ENCODE measurements around the gene ZNF319.
A peak's percentile ranks its signal among the peaks of the same experiment; 100 is the strongest.
"Not testable (repeated sequence)": the region's sequence is repeated elsewhere in the genome, so short reads cannot be mapped to it uniquely, and the experiment has no call there.

ZNF319 gene

GRCh38 chr16:57997528-57998265 is 2.8 kb downstream of the ZNF319 start:
- no peak for DNase-seq (ENCODE audit: low read depth)

DNA sequence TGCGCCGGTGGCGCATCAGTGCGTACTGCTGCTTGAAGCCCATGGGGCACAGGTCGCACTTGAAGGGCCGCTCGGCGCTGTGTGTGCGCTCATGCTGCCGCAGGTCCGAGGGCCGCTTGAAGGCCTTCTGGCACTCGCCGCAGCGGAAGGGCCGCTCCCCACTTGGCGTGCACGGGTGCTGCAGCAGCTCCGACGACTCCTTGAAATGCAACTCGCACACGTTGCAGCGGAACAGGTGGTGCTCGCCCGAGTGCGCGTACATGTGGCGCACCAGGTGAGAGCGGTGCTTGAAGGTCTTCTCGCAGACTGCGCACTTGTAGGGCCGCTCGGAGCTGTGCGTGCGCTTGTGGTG is 3.3 kb downstream of the ZNF319 start:
- no peak for DNase-seq (ENCODE audit: low read depth)

GRCh38 chr16:57996406-57997175 is 3.9 kb downstream of the ZNF319 start:
- DNase-seq (ENCODE audit: low read depth), result no peak

DNA sequence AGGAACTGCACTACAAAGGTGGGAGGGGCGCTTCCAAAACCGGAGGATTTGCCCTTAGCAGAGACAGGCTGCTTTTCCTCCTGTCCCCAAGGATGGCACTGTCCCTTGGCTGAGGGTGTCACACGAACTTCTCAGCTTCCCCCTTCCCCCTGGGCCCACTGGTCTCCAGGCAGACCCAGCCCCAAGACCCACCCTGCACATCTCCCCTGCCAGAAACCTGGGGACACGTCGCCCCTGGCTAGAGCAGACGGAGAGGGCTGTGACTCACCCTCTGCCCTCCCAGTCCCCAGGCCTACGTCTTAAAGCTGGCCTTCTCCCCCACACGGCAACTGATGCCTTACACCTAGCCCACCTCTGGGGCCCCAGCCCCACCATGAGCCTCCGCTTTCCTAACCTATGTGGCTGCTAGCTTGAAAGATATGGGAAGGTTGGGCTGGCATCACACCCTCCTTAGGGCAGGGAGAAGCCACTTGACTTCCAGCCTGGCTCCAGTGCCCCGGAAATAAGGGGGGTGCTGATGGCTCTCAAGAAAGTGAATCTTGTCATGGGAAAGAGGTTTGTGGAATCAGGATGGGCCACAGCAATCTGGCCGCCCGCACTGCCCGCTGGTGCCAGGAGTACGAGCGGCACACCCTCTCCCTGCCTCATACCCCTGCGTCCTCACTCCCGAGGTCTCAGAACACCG is 4.6 kb downstream of the ZNF319 start:
- no peak for DNase-seq (ENCODE audit: low read depth)

DNA sequence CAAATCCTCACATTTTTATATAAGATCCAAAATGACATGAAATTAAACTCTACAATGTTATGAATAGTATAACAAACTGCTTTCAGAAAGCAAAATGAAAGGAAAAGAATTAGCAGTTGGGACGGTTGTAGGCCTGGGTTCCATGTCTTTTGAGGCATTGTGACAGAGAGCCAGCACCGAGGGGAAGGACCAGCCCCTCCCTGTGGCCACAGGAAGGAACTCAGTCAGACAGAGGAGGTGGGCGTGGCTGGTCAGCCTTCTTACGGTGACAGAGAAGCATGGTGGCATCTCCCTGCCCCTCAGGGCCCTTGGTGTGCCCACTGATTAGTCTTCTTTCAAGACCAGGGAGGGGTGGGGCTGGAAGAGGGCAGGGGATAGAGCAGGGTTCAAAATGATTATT is 5.7 kb downstream of the ZNF319 start:
- DNase-seq (ENCODE audit: low read depth), result no peak

GRCh38 chr16:57994361-57994760 is 6.1 kb downstream of the ZNF319 start:
- DNase-seq (ENCODE audit: low read depth), result no peak

DNA sequence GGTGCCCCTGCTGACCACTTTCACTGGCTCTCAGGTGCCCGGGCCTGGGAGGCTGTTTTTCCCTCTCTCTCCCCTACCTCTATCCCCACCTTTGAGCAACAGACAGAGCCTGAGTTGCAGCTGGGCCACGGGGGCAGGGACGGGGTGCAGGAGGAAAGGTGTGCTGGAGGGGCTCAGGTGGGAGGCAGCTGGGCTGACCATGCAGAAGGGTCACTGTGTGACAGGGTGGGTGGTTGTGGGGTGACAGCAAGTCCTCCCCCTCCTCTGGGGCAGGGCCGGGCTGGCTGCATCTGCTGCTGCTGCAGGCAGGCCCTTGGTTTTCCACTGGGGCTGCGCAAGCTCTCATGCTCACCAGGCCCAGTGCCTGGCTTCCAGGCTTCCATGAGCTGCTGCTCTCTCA is 6.6 kb downstream of the ZNF319 start:
- DNase-seq (ENCODE audit: low read depth), result no peak

DNA sequence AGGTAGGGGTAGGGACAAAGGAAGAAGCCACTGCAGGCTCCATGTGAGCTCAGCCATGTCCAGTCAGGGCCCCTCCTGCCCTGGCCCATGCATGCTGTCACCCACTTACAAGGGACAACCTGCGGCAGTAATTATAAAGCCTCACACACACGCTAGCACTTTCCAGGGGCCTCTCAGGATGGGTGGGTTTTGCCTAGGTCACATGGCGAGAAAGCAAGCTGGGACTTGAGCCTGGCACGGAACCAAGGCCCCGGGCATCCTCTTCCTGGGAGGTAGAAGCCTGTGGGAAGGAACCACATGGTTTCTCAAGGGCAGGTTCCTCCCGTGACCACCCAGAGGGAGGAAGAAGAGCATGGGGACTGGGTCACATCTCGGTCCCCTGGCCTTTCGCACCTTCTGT is 7.0 kb downstream of the ZNF319 start:
- DNase-seq (ENCODE audit: low read depth), result no peak

GRCh38 chr16:57992084-57992483 is 8.4 kb downstream of the ZNF319 start:
- DNase-seq (ENCODE audit: low read depth), result no peak

GRCh38 chr16:57991551-57992059 is 8.9 kb downstream of the ZNF319 start:
- DNase-seq (ENCODE audit: low read depth), result no peak

DNA sequence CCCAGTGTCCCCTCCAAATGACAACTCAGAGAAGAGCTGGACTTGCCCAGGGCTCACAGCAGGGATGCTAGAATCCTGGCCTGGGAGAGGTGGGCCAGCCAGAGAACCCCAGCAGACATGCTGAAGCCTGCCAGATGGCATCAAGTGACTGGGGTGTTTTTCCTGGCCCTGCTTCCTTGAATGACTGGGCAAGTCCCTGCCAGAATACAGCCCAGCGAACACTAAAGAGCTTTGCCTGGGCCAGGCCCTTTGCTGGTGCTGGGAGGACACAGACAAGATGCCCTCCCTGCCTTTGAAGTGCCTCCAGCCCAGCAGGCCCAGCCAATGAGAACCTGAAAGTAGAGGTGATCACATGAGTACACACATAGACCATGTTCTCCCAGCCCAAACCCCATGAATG is 11.5 kb downstream of the ZNF319 start:
- no peak for DNase-seq (ENCODE audit: low read depth)

GRCh38 chr16:57987441-57988177 is 12.9 kb downstream of the ZNF319 start:
- DNase-seq (ENCODE audit: low read depth), result no peak

DNA sequence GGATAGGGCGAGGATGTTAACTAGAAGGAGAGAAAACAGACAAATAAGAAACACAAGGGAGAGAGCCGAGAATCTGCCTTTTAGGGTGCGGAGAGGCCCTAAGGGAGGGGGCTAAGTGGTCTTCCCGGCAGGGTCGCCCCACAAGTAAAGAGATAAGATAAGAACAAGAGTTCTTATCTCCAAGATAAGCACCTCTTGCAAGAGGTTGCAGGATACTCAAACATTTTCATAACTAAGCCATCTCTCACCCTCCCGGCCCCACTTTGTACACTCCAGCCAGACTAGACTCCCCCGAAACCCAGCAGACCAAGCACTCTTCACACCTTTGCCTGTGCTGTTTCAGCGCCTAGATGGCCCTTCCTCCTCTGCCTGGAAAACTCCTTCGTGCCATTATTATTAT is 14.3 kb downstream of the ZNF319 start:
- no peak for DNase-seq (ENCODE audit: low read depth)

GRCh38 chr16:57985204-57986181 is 15.0 kb downstream of the ZNF319 start:
- no peak for DNase-seq (ENCODE audit: low read depth)

GRCh38 chr16:57984443-57985203 is 15.8 kb downstream of the ZNF319 start:
- DNase-seq (ENCODE audit: low read depth), result peak; percentile 82

GRCh38 chr16:57982385-57982784 is 18.1 kb downstream of the ZNF319 start:
- no peak for DNase-seq (ENCODE audit: low read depth)

DNA sequence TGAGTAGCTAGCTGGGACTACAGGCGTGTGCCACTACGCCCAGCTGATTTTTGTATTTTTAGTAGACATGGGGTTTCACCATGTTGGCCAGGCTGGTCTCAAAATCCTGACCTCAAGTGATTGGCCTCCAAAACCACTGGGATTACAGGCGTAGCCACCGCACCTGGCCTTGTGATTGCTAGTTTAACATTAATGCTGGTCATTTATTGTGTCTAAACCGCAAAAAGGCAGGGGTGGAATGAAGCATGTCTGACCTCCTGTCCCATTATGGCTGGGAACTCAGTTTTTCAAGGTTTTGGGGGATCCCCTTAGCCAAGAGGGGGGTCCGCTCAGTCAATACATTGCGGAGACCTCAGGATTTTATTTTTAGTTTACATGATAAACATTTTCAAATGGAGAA is 18.8 kb downstream of the ZNF319 start:
- DNase-seq (ENCODE audit: low read depth), result no peak

GRCh38 chr16:57979006-57979585 is 21.4 kb downstream of the ZNF319 start:
- no peak for DNase-seq (ENCODE audit: low read depth)

DNA sequence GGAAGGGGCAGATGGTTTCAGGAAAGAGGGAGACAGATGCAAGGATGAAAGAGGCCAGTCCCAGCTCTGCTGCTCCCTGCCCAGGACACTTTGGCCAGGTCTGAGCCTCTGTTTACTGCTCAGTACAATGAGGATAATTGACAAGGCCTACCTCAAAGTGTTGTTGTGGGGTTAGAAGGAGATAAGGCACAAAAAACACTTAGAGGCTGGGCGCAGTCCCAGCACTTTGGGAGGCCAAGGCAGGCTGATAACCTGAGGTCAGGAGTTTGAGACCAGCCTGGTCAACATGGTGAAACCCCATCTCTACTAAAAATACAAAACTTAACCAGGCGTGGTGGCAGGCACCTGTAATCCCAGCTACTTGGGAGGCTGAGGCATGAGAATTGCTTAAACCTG is 22.4 kb downstream of the ZNF319 start:
- not testable (repeated sequence) for DNase-seq (ENCODE audit: low read depth)

All from stimulated activated CD8-positive, alpha-beta memory T cell treated with anti-CD3 and anti-CD28 coated beads, Interleukin-7, amount 100 ng/mL, for 24 hours (primary cell).